IMR-90 (cell line): Measurements from ENCODE around the gene FGF12. TPM values are rescaled to one million over a fixed set of nuclear protein-coding genes. Genes with fewer than 3 reads are reported as not detected.

Source experiments
- ATAC-seq: fragments of 200-7000 bp; cut with Tn5 transposase; 2 replicates; pipeline ENCODE4 v1.9.1; 2020; ENCODE audit warnings: low read depth, mild to moderate bottlenecking, moderate library complexity
- BruUV-seq: library from RNA; stranded (reverse); fragments of 400-500 nt; replicated peaks from 2 replicates; lab custom pipeline; 2021; lab: Mats Ljungman, UMichigan
- CTCF ChIA-PET: fragments of 300-600 bp; formaldehyde crosslinking; extraction: SDS; loops from one replicate; lab custom pipeline; 2021; ENCODE audit warnings: antibody characterized with exemption; lab: Yijun Ruan, JAX
- POLR2A ChIA-PET: fragments of 300-600 bp; sonication (Branson Sonifier 250); formaldehyde crosslinking; loops from one replicate; lab custom pipeline; 2022; ENCODE audit warnings: antibody characterized with exemption; ENCODE audit not compliant: unreplicated experiment; lab: Charles Lee
- DNase-seq: peaks from one replicate; pipeline ENCODE4 v3.0.0; 2013
- H2AFZ ChIP-seq: replicated peaks from 2 replicates; pipeline ENCODE3; 2013; ENCODE audit warnings: low read length, mild to moderate bottlenecking; ENCODE audit not compliant: poor library complexity
- H2AK5ac ChIP-seq: 2 replicates; pipeline ENCODE4 v1.6.1; 2013; ENCODE audit warnings: low read depth, low read length, inconsistent platforms
- H2AK9ac ChIP-seq: replicated peaks from 2 replicates; pipeline ENCODE3; 2013; ENCODE audit warnings: mild to moderate bottlenecking, low read depth, low read length, moderate library complexity; ENCODE audit not compliant: poor library complexity
- H2BK120ac ChIP-seq: 2 replicates; pipeline ENCODE4 v1.6.1; 2013; ENCODE audit warnings: low read depth, low read length, inconsistent platforms
- H2BK15ac ChIP-seq: 3 replicates; pipeline ENCODE4 v1.6.1; 2013; ENCODE audit warnings: low read depth, low read length, inconsistent platforms
- H2BK20ac ChIP-seq: 2 replicates; pipeline ENCODE4 v1.6.1; 2013; ENCODE audit warnings: low read depth, mild to moderate bottlenecking, inconsistent platforms, low read length, moderate library complexity
- H2BK5ac ChIP-seq: 2 replicates; pipeline ENCODE4 v1.6.1; 2013; ENCODE audit warnings: mild to moderate bottlenecking, low read depth, low read length, inconsistent platforms; ENCODE audit not compliant: poor library complexity, severe bottlenecking
- H3K14ac ChIP-seq: replicated peaks from 2 replicates; pipeline ENCODE4 v1.6.1; 2013; ENCODE audit warnings: low read depth, low read length, inconsistent platforms
- H3K18ac ChIP-seq: 2 replicates; pipeline ENCODE4 v1.6.1; 2013; ENCODE audit warnings: low read depth, low read length, control low read depth
- H3K23ac ChIP-seq: 2 replicates; pipeline ENCODE4 v1.6.1; 2013; ENCODE audit warnings: low read depth, low read length, inconsistent platforms
- H3K27ac ChIP-seq: 2 replicates; pipeline ENCODE4 v1.5.1; 2013; ENCODE audit warnings: mild to moderate bottlenecking, control low read depth, low read length; ENCODE audit not compliant: insufficient read depth
- H3K27me3 ChIP-seq: 2 replicates; pipeline ENCODE4 v1.6.1; 2013; ENCODE audit warnings: low read length; ENCODE audit not compliant: control insufficient read depth, insufficient read depth
- H3K36me3 ChIP-seq: 2 replicates; pipeline ENCODE4 v1.6.1; 2013; ENCODE audit warnings: low read length, mixed read lengths; ENCODE audit not compliant: control insufficient read depth, insufficient read depth
- H3K4ac ChIP-seq: 2 replicates; pipeline ENCODE4 v1.6.1; 2013; ENCODE audit warnings: low read depth, low read length, inconsistent platforms
- H3K4me1 ChIP-seq: 2 replicates; pipeline ENCODE4 v1.6.1; 2013; ENCODE audit warnings: low read length, mixed read lengths; ENCODE audit not compliant: control insufficient read depth, insufficient read depth
- H3K4me2 ChIP-seq: 2 replicates; pipeline ENCODE4 v1.6.1; 2013; ENCODE audit warnings: low read depth, mild to moderate bottlenecking, control low read depth, low read length, moderate library complexity
- H3K4me3 ChIP-seq: 2 replicates; pipeline ENCODE4 v1.5.1; 2013; ENCODE audit warnings: low read depth, mild to moderate bottlenecking, control low read depth, low read length, moderate library complexity; ENCODE audit not compliant: insufficient read depth
- H3K56ac ChIP-seq: 2 replicates; pipeline ENCODE4 v1.6.1; 2013; ENCODE audit warnings: low read length, inconsistent platforms; ENCODE audit not compliant: insufficient read depth; ENCODE audit errors: extremely low read depth
- H3K79me1 ChIP-seq, 2 experiments: 2 replicates each; pipeline ENCODE4 v1.6.1; 2013; ENCODE audit warnings: low read length in 2 of 2, inconsistent platforms in 1 of 2, low read depth in 1 of 2
- H3K9ac ChIP-seq: 2 replicates; pipeline ENCODE4 v1.6.1; 2013; ENCODE audit warnings: low read depth, low read length, control low read depth
- H3K9me1 ChIP-seq: 2 replicates; pipeline ENCODE4 v1.6.1; 2013; ENCODE audit warnings: low read length, inconsistent platforms; ENCODE audit not compliant: insufficient read depth
- H3K9me3 ChIP-seq: 2 replicates; pipeline ENCODE4 v1.6.1; 2013; ENCODE audit warnings: low read length; ENCODE audit not compliant: control insufficient read depth, insufficient read depth
- H4K20me1 ChIP-seq: 2 replicates; pipeline ENCODE4 v1.6.1; 2013; ENCODE audit warnings: low read length, inconsistent platforms; ENCODE audit not compliant: insufficient read depth
- H4K5ac ChIP-seq: 2 replicates; pipeline ENCODE4 v1.6.1; 2013; ENCODE audit warnings: mild to moderate bottlenecking, low read depth, low read length, control low read depth
- H4K8ac ChIP-seq, 2 experiments: 2 replicates each; pipeline ENCODE4 v1.6.1; 2013; ENCODE audit warnings: low read depth in 2 of 2, low read length in 2 of 2, control low read depth in 1 of 2, inconsistent platforms in 1 of 2
- H4K91ac ChIP-seq: 2 replicates; pipeline ENCODE4 v1.6.1; 2013; ENCODE audit warnings: low read depth, low read length, inconsistent platforms; ENCODE audit not compliant: insufficient read depth
- NFE2L2 ChIP-seq: fragments of 150-350 bp; IDR thresholded peaks from 2 replicates; pipeline ENCODE4 v1.6.1; 2016; ENCODE audit warnings: low read depth, mild to moderate bottlenecking, low read length
- WGBS, 2 experiments: methylation state at CpG; one replicate each; pipeline versions ENCODE4 v1.1.5 to v1.1.7; 2013; ENCODE audit warnings: missing lambda C conversion rate in 2 of 2; ENCODE audit not compliant: insufficient read length in 1 of 2; ENCODE audit errors: extremely low coverage in 2 of 2; 5-methylcytosine and 5-hydroxymethylcytosine counted together
- dilution Hi-C: fragments of 300-500 bp; cut with HindIII; formaldehyde crosslinking; loops from one replicate; pipeline ENCODE4 v1.14.3; 2018; ENCODE audit warnings: low sequenced_read_pairs; ENCODE audit not compliant: unreplicated experiment
- in situ Hi-C: fragments of 300-500 bp; cut with MboI; formaldehyde crosslinking; loops from 3 replicates; pipeline ENCODE4 v1.14.3; 2019; ENCODE audit warnings: low sequenced_read_pairs, inconsistent platforms, mixed read lengths
- intact Hi-C: fragments of 100-400 bp; cut with micrococcal nuclease; formaldehyde crosslinking; loops from 2 replicates; pipeline ENCODE4 v1.10.0; 2022
- polyA plus RNA-seq, 3 experiments: library from polyadenylated mRNA; depleted of rRNA; stranded (reverse); fragments of >200 nt; gene quantifications; 2 replicates each; pipeline ENCODE4 v1.2.3, GENCODE V29; 2012; ENCODE audit warnings: low replicate concordance in 1 of 3
- total RNA-seq: library from RNA; depleted of rRNA; stranded (reverse); fragments of >200 nt; gene quantifications from 2 replicates; pipeline ENCODE4 v1.2.3, GENCODE V29; 2012

FGF12 gene
- total and polyA plus RNA-seq, 2 of the 4 experiments (the other 2 are of a cell fraction), result not detected

GRCh38 chr3:192339214-192339613 lies 388.1 kb downstream of the FGF12 start:
- Histone ChIP-seq H3K9ac (no peak overlapping the region), H3K79me1 (no peaks in the 10 kb centered on the region), H4K91ac (no peak overlapping the region), H3K9me3 (peaks cover 2% of the 10 kb centered on the region), H4K5ac (no peak overlapping the region), H3K9me1 (no peaks in the 10 kb centered on the region), H2BK120ac (no peak overlapping the region), H4K20me1 (no peaks in the 10 kb centered on the region), H3K36me3 (no peaks in the 10 kb centered on the region), H3K4ac (no peak overlapping the region), H2AFZ (no peak overlapping the region), H2BK15ac (no peak overlapping the region), H2BK20ac (no peak overlapping the region), H3K4me3 (no peak overlapping the region), H3K56ac (no peak overlapping the region), H2AK5ac (no peak overlapping the region), H3K4me1 (no peaks in the 10 kb centered on the region), H3K27ac (no peak overlapping the region), H3K27me3 (no peaks in the 10 kb centered on the region), H2BK5ac (no peak overlapping the region), H3K4me2 (no peak overlapping the region), H3K18ac (no peak overlapping the region), H2AK9ac (no peak overlapping the region), H4K8ac (no peak overlapping the region), H3K23ac (no peak overlapping the region), H3K14ac (no peak overlapping the region)
- no TSS peak for BruUV-seq
- intact Hi-C loops, result no loop called here
- ATAC-seq (no peak), DNase-seq (no peak)
- in situ Hi-C loops, result no loop called here
- dilution Hi-C loops, result no loop called here
- WGBS, 2 experiments, result 23% methylated on average over 2 of the region's 2 CpGs; no CpG with 5 or more reads in 1 of the 2 experiments
- POLR2A ChIA-PET, result no interaction called here
- CTCF ChIA-PET, result no interaction called here
- no peak for TF ChIP-seq NFE2L2
